ENCODE results near the gene GBA3.

GBA3 gene

DNA sequence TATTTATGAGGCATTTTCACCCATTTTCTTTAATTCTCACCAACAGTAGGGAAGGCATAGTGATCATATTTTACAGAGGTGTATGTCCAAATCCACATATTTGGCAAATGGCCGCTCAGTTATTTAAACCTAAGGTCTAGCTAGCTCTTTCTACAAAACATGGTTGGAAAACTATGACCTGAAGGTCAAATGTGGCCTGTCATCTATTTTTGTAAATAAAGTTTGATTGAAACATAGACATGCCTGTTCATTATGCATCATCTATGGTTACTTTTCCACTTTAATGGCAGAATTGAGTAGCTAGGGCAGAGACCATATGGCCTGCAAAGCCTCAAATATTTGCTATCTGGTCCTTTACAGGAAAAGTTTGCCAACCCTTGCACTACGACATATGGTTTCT lies 44.2 kb downstream of the GBA3 start:
- DNase-seq: no peak
- TF ChIP-seq, protein P1, sequence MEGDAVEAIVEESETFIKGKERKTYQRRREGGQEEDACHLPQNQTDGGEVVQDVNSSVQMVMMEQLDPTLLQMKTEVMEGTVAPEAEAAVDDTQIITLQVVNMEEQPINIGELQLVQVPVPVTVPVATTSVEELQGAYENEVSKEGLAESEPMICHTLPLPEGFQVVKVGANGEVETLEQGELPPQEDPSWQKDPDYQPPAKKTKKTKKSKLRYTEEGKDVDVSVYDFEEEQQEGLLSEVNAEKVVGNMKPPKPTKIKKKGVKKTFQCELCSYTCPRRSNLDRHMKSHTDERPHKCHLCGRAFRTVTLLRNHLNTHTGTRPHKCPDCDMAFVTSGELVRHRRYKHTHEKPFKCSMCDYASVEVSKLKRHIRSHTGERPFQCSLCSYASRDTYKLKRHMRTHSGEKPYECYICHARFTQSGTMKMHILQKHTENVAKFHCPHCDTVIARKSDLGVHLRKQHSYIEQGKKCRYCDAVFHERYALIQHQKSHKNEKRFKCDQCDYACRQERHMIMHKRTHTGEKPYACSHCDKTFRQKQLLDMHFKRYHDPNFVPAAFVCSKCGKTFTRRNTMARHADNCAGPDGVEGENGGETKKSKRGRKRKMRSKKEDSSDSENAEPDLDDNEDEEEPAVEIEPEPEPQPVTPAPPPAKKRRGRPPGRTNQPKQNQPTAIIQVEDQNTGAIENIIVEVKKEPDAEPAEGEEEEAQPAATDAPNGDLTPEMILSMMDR (IDR thresholded peaks at IDR 0.05; ENCODE audit: low read depth, low read length): no peak
- no peaks in the 10 kb centered on the region for H3K36me3 ChIP-seq
- no peaks in the 10 kb centered on the region for H3K9me3 ChIP-seq (ENCODE audit: severe bottlenecking)
- H3K27ac ChIP-seq: no peak overlapping the region
- H3K4me3 ChIP-seq (ENCODE audit: low read depth, low read length): no peak overlapping the region
- no peaks in the 10 kb centered on the region for H3K27me3 ChIP-seq (ENCODE audit: insufficient read depth, low read depth, severe bottlenecking)

DNA sequence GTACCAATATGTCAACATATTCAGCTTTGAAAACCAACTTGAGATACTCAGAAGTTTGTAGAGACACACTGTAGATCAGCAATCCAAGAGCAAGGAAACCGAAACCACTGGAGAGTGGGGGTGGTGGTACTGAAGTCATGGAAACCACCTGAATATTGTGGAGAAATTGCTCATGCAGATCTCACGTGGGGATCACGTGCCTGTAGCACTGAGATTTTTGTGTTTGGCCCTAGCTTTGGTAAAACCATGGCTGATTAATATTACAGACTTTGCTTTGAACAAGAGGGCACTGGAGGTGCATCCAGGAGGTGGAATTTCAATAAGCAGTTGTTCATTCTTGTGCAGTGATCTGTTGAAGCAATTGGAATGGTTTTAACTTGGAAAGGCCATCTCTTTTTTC lies 47.2 kb downstream of the GBA3 start:
- no peaks in the 10 kb centered on the region for H3K9me3 ChIP-seq (ENCODE audit: severe bottlenecking)
- no peak overlapping the region for H3K4me3 ChIP-seq (ENCODE audit: low read depth, low read length)
- H3K27ac ChIP-seq: no peak overlapping the region
- H3K27me3 ChIP-seq (ENCODE audit: insufficient read depth, low read depth, severe bottlenecking): no peaks in the 10 kb centered on the region
- TF ChIP-seq, protein P1 (IDR thresholded peaks at IDR 0.05; ENCODE audit: low read depth, low read length): no peak
- DNase-seq: no peak
- no peaks in the 10 kb centered on the region for H3K36me3 ChIP-seq

DNA sequence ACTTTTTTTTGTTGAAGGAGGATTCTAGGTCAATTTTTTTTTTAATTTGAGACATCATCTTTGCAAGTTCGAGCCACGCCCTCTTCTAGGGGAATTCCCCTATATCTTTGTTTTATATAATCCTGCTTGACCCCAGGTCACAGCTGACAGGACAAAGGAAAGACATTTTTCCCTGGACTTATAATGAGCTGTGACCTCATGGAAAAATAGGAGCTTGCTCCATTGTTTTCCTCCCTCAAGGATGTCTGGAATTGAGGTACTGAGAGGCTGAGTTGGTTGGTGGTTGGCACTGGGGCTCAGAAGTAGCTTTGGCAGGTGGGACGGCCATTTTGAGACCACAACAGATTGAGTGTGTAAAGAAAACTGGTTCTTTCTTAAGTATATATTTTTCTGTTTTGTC lies 49.0 kb downstream of the GBA3 start:
- H3K9me3 ChIP-seq (ENCODE audit: severe bottlenecking): no peaks in the 10 kb centered on the region
- TF ChIP-seq, protein P1 (IDR thresholded peaks at IDR 0.05; ENCODE audit: low read depth, low read length): no peak
- no peaks in the 10 kb centered on the region for H3K36me3 ChIP-seq
- no peak overlapping the region for H3K27ac ChIP-seq
- no peak for DNase-seq
- H3K4me3 ChIP-seq (ENCODE audit: low read depth, low read length): no peak overlapping the region
- no peaks in the 10 kb centered on the region for H3K27me3 ChIP-seq (ENCODE audit: insufficient read depth, low read depth, severe bottlenecking)

DNA sequence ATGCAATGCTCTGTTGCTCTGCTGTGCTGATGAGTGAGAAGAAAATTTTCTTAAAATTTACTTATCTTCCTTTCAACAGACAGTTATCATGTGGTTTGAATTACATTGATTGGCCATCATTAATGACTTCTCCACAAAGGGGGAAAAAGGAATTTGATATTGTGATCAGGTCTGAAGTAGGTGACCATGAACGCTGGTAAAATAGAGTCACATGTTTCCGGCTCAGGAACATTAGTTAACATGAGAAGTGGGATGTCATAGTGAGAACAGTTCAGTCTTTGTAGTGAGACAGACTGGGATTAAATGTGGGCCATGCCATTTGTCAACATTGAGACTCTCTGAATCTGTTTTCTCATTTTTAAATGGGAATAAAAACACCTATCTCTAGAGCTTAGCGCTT lies 50.6 kb downstream of the GBA3 start:
- H3K36me3 ChIP-seq: no peaks in the 10 kb centered on the region
- H3K9me3 ChIP-seq (ENCODE audit: severe bottlenecking): no peaks in the 10 kb centered on the region
- H3K27ac ChIP-seq: no peak overlapping the region
- H3K27me3 ChIP-seq (ENCODE audit: insufficient read depth, low read depth, severe bottlenecking): no peaks in the 10 kb centered on the region
- no peak for DNase-seq
- H3K4me3 ChIP-seq (ENCODE audit: low read depth, low read length): no peak overlapping the region
- TF ChIP-seq, protein P1 (IDR thresholded peaks at IDR 0.05; ENCODE audit: low read depth, low read length): no peak

DNA sequence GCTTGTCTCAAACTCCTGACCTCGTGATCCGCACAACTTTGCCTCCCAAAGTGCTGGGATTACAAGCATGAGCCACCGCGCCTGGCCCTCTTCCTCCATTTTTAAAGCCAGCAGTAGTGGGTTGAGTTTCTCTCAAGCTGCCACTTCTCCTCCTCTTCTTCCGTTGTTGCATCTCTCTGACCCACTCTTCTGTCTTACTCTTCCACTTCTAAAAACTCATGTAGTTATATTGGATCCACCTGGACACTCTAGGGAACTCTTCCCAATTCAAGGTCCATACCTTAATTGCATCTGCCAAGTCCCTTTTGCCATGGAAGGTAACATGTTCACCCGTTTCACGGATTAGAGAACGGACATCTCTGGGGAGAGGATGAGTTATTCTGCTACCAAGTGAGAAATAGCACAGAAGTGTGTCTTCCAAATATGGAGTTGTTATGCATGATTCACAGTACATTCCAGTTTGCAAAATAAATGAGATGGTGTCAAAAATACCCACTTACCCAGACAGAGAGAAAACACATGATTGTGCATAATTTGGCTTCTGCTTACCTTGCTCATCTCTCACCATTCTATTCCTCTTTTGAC lies 51.8 kb downstream of the GBA3 start:
- no peaks in the 10 kb centered on the region for H3K36me3 ChIP-seq
- H3K9me3 ChIP-seq (ENCODE audit: severe bottlenecking): no peaks in the 10 kb centered on the region
- no peaks in the 10 kb centered on the region for H3K27me3 ChIP-seq (ENCODE audit: insufficient read depth, low read depth, severe bottlenecking)
- no peak overlapping the region for H3K4me3 ChIP-seq (ENCODE audit: low read depth, low read length)
- TF ChIP-seq, protein P1 (IDR thresholded peaks at IDR 0.05; ENCODE audit: low read depth, low read length): no peak
- no peak overlapping the region for H3K27ac ChIP-seq
- DNase-seq: no peak

DNA sequence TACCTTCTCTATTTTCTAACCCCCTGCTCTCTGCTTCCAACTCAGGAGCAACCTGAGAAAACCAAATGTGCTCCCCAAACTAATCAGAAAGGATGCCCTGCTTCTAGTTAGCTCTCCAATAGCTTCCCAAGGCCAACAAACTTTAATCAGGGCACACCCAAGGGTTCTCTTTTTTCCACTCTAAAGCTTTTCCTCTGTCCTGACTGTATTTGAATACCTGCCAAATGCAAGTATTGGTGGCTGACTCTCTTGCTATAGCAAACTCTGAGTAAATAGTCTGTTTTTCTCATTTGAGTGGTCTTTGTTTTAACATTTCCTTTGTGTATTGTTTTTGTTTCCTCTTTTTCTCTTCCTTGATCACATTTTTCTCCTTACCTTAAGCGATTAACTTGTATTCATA lies 52.5 kb downstream of the GBA3 start:
- H3K4me3 ChIP-seq (ENCODE audit: low read depth, low read length): no peak overlapping the region
- H3K27me3 ChIP-seq (ENCODE audit: insufficient read depth, low read depth, severe bottlenecking): no peaks in the 10 kb centered on the region
- TF ChIP-seq, protein P1 (IDR thresholded peaks at IDR 0.05; ENCODE audit: low read depth, low read length): no peak
- H3K27ac ChIP-seq: no peak overlapping the region
- no peak for DNase-seq
- H3K9me3 ChIP-seq (ENCODE audit: severe bottlenecking): no peaks in the 10 kb centered on the region
- no peaks in the 10 kb centered on the region for H3K36me3 ChIP-seq

All from WERI-Rb-1 (cell line).